DND-41 (cell line): ENCODE results near the gene DNAH17.

Source experiments
- ATAC-seq: fragments of 200-7000 bp; cut with Tn5 transposase; 3 replicates; pipeline ENCODE4 v1.9.1; 2021; ENCODE audit warnings: low read depth; ENCODE audit not compliant: insufficient read depth
- DNase-seq: peaks from one replicate; pipeline ENCODE4 v3.0.0-alpha.2; 2020
- H2AFZ ChIP-seq: 2 replicates; pipeline ENCODE4 v1.6.0; 2012; ENCODE audit warnings: low read depth, low read length
- H3K27ac ChIP-seq: 2 replicates; pipeline ENCODE4 v1.5.1; 2012; ENCODE audit warnings: low read length, inconsistent platforms
- H3K27me3 ChIP-seq: fragments of 200-600 bp; sonication (generic); 2 replicates; pipeline ENCODE4 v1.6.0; 2012; ENCODE audit warnings: low read length, mild to moderate bottlenecking, inconsistent platforms; ENCODE audit not compliant: insufficient read depth, poor library complexity
- H3K36me3 ChIP-seq: 2 replicates; pipeline ENCODE4 v1.5.1; 2012; ENCODE audit warnings: low read length, inconsistent platforms; ENCODE audit not compliant: insufficient read depth
- H3K4me1 ChIP-seq: 2 replicates; pipeline ENCODE4 v1.5.1; 2012; ENCODE audit warnings: mild to moderate bottlenecking, low read length; ENCODE audit not compliant: insufficient read depth
- H3K4me2 ChIP-seq: 2 replicates; pipeline ENCODE4 v1.6.0; 2012; ENCODE audit warnings: mild to moderate bottlenecking, moderate library complexity, low read length, inconsistent platforms; ENCODE audit not compliant: insufficient read depth
- H3K4me3 ChIP-seq, 2 experiments: fragments of 200-600 bp in 1 of 2; shearing (Covaris generic) in 1 of 2; 2 replicates each; pipeline ENCODE4 v1.5.1; 2012 to 2016; ENCODE audit warnings: inconsistent platforms in 2 of 2, low read length in 2 of 2, mild to moderate bottlenecking in 2 of 2, low read depth in 1 of 2, moderate library complexity in 1 of 2
- H3K79me2 ChIP-seq: 2 replicates; pipeline ENCODE4 v1.6.0; 2012; ENCODE audit warnings: low read length, inconsistent platforms; ENCODE audit not compliant: insufficient read depth
- H3K9ac ChIP-seq: 2 replicates; pipeline ENCODE4 v1.6.0; 2012; ENCODE audit warnings: low read depth, mild to moderate bottlenecking, inconsistent platforms, low read length, moderate library complexity
- H3K9me3 ChIP-seq: 2 replicates; pipeline ENCODE4 v1.5.1; 2012; ENCODE audit warnings: low read length, moderate library complexity, mild to moderate bottlenecking, inconsistent platforms; ENCODE audit not compliant: insufficient read depth, severe bottlenecking
- H4K20me1 ChIP-seq: 2 replicates; pipeline ENCODE4 v1.6.0; 2012; ENCODE audit warnings: low read length; ENCODE audit not compliant: insufficient read depth
- EZH2 ChIP-seq: IDR thresholded peaks from 3 replicates; pipeline ENCODE4 v1.6.1; 2012; ENCODE audit warnings: borderline replicate concordance, low read depth, mild to moderate bottlenecking, moderate library complexity, low read length, inconsistent platforms; ENCODE audit not compliant: severe bottlenecking
- TF ChIP-seq, protein P1 (sequence below): IDR thresholded peaks from 2 replicates; pipeline ENCODE4 v1.5.1; 2012; ENCODE audit warnings: borderline replicate concordance, low read length, moderate library complexity, mild to moderate bottlenecking; ENCODE audit not compliant: poor library complexity, severe bottlenecking; ENCODE audit errors: extremely low read depth

The DNAH17 gene

DNA sequence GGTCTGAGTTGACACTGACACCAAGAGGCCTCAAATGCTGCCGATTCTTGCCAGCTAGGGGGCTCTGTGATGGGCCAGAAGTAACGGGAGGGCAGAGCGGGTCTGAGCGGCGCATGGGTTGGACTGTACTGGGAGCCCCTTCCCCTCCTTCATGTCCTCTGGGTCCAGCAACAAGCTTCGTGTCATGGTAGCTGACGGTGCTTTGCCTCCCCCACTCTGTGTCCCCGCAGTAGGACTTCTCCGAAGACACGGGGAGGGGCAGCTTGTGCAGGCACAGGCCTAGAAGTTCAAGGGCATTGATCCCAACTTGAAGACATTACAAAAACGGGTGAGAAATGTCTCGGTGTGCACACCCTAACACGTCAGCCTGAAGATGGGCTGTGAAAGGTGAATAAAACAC, 39.8 kb upstream of the DNAH17 start:
- DNase-seq (no peak), ATAC-seq (no peak)
- Histone ChIP-seq H3K79me2 (no peaks in the 10 kb centered on the region), H3K27ac (no peak overlapping the region), H3K4me2 (no peak overlapping the region), H3K4me3 (no peak overlapping the region), H3K4me1 (no peaks in the 10 kb centered on the region), H3K27me3 (peaks cover 6% of the 10 kb centered on the region), H3K9me3 (no peaks in the 10 kb centered on the region), H2AFZ (no peak overlapping the region), H3K36me3 (no peaks in the 10 kb centered on the region), H3K9ac (no peak overlapping the region), H4K20me1 (no peaks in the 10 kb centered on the region)
- TF ChIP-seq, protein P1, sequence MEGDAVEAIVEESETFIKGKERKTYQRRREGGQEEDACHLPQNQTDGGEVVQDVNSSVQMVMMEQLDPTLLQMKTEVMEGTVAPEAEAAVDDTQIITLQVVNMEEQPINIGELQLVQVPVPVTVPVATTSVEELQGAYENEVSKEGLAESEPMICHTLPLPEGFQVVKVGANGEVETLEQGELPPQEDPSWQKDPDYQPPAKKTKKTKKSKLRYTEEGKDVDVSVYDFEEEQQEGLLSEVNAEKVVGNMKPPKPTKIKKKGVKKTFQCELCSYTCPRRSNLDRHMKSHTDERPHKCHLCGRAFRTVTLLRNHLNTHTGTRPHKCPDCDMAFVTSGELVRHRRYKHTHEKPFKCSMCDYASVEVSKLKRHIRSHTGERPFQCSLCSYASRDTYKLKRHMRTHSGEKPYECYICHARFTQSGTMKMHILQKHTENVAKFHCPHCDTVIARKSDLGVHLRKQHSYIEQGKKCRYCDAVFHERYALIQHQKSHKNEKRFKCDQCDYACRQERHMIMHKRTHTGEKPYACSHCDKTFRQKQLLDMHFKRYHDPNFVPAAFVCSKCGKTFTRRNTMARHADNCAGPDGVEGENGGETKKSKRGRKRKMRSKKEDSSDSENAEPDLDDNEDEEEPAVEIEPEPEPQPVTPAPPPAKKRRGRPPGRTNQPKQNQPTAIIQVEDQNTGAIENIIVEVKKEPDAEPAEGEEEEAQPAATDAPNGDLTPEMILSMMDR = no peak
- TF ChIP-seq EZH2 = no peak

DNA sequence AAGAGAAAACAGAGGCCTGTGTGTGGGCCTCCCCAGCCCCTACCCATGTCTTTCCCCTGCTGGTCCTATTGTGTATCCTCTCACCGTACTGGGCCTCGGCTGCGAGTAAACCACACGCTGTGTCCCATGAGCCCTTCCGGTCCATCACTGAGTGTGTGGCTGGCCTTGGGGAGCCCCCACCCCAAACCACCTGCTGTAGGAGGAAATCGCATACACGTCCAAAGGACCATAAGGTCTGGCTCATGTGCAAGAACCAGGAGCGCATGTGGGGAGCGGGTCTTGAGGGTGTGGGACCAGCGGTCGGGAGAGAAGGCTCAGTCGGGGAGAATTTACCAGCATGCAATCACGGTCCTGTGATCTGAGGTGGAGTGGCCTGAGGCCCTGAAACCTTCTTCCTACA, 38.4 kb upstream of the DNAH17 start:
- Histone ChIP-seq H3K36me3 (no peaks in the 10 kb centered on the region), H3K4me3 (no peak overlapping the region), H3K9me3 (no peaks in the 10 kb centered on the region), H2AFZ (no peak overlapping the region), H3K79me2 (no peaks in the 10 kb centered on the region), H3K27me3 (peaks cover 6% of the 10 kb centered on the region), H4K20me1 (no peaks in the 10 kb centered on the region; the same call in 1 of the 2 replicates), H3K4me2 (no peak overlapping the region), H3K9ac (no peak overlapping the region), H3K27ac (no peak overlapping the region), H3K4me1 (no peaks in the 10 kb centered on the region)
- DNase-seq (no peak), ATAC-seq (no peak)
- TF ChIP-seq EZH2 = no peak
- TF ChIP-seq, protein P1 = no peak

DNA sequence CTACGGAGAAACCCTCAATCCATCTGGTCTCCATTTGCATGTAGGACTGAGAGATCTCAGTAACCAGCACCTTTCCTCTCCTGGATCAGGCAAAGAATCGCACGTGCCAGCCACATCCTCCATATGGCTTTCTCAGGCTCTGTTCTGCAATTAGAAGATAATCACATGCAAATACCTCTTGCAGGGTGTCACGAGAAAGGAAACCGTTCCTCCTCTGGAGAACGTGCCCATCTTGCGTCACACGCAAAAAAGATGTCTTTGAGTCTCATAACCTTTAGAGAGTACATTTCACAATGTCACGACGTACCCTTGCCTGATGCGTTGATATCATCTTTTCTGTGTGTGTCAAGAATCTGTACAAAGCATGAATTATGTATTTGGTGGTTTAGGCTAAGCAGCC, 36.2 kb upstream of the DNAH17 start:
- no peak for ATAC-seq

More for the DNA sequence above, 36.2 kb upstream of the DNAH17 start:
- H3K9me3 ChIP-seq = no peaks in the 10 kb centered on the region
- no peaks in the 10 kb centered on the region; the same call in 1 of the 2 replicates for H4K20me1 ChIP-seq
- H3K27ac ChIP-seq = no peak overlapping the region
- no peak overlapping the region for H2AFZ ChIP-seq
- no peak for DNase-seq
- no peak overlapping the region for H3K9ac ChIP-seq
- H3K4me2 ChIP-seq = no peak overlapping the region
- peaks cover 6% of the 10 kb centered on the region for H3K27me3 ChIP-seq
- no peaks in the 10 kb centered on the region for H3K4me1 ChIP-seq
- no peaks in the 10 kb centered on the region for H3K79me2 ChIP-seq
- H3K36me3 ChIP-seq = no peaks in the 10 kb centered on the region
- H3K4me3 ChIP-seq = no peak overlapping the region
- TF ChIP-seq EZH2 = no peak
- TF ChIP-seq, protein P1 = no peak
